BLaER1 (cell line): Measurements from ENCODE around the gene ADAMTS18.

Source experiments
- H3K27ac ChIP-seq: shearing (Covaris generic); formaldehyde crosslinking; 2 replicates; pipeline ENCODE4 v1.8.1; 2022
- H3K27me3 ChIP-seq: shearing (Covaris generic); formaldehyde crosslinking; 2 replicates; pipeline ENCODE4 v1.8.1; 2022
- H3K36me3 ChIP-seq: shearing (Covaris generic); formaldehyde crosslinking; 2 replicates; pipeline ENCODE4 v1.8.1; 2022
- H3K4me1 ChIP-seq: shearing (Covaris generic); formaldehyde crosslinking; 2 replicates; pipeline ENCODE4 v1.8.1; 2022
- H3K4me2 ChIP-seq: shearing (Covaris generic); formaldehyde crosslinking; 2 replicates; pipeline ENCODE4 v1.8.1; 2022
- H3K4me3 ChIP-seq: shearing (Covaris generic); formaldehyde crosslinking; 2 replicates; pipeline ENCODE4 v1.8.1; 2022
- H3K9ac ChIP-seq: shearing (Covaris generic); formaldehyde crosslinking; 2 replicates; pipeline ENCODE4 v1.8.1; 2022
- H3K9me3 ChIP-seq: shearing (Covaris generic); formaldehyde crosslinking; 2 replicates; pipeline ENCODE4 v1.8.1; 2022
- H4K20me1 ChIP-seq: shearing (Covaris generic); formaldehyde crosslinking; 2 replicates; pipeline ENCODE4 v1.8.1; 2022
- Cebpa-rat ChIP-seq: shearing (Covaris generic); IDR thresholded peaks from 2 replicates; pipeline ENCODE4 v1.8.1; 2022

Gene ADAMTS18

DNA sequence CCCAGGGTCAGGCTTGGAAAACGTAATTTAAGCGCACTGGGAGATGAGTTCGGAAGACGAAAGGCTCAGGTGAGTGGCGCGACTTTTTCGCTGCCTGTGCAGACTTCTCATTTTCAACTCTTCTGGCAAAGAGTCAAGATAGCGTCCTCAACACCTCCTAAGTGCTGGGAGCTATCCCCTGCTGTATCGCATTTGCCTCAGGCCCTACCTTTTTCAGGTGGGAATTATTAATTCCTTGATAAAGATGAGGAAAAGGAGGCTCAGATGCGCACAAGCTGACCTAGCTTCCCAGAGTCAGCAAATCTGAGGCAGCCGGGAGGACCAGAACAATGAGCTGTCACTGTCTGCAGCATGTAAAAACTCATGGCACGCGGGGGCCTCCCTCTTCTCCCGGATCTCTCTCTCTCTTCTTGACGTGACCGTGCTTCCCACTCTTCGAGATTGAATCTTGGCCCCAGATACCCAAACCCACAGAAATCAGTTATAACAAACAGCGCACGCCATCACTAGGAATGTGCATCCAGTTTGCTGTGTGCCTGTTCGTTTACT is 512 bp upstream of the ADAMTS18 start:
- H3K4me1 ChIP-seq: peaks cover 14% of the 10 kb centered on the region
- no peak overlapping the region for H3K9ac ChIP-seq
- H3K36me3 ChIP-seq: no peaks in the 10 kb centered on the region
- H4K20me1 ChIP-seq: no peaks in the 10 kb centered on the region
- H3K27me3 ChIP-seq: no peaks in the 10 kb centered on the region
- no peak for TF ChIP-seq Cebpa-rat
- H3K9me3 ChIP-seq: peaks cover 9% of the 10 kb centered on the region
- H3K4me3 ChIP-seq: no peak overlapping the region
- no peak overlapping the region for H3K27ac ChIP-seq
- H3K4me2 ChIP-seq: no peak overlapping the region

- no peaks in the 10 kb centered on the region for H3K27me3 ChIP-seq
- H3K4me3 ChIP-seq: no peak overlapping the region
- H3K9ac ChIP-seq: no peak overlapping the region
- no peak overlapping the region for H3K27ac ChIP-seq
- H3K36me3 ChIP-seq: no peaks in the 10 kb centered on the region
- peaks cover 9% of the 10 kb centered on the region for H3K9me3 ChIP-seq
- H3K4me1 ChIP-seq: peaks cover 7% of the 10 kb centered on the region
- TF ChIP-seq Cebpa-rat: no peak
- H3K4me2 ChIP-seq: no peak overlapping the region
- no peaks in the 10 kb centered on the region for H4K20me1 ChIP-seq
These were observed 758 bp downstream of the ADAMTS18 start for GRCh38 chr16:77434022-77434529.

DNA sequence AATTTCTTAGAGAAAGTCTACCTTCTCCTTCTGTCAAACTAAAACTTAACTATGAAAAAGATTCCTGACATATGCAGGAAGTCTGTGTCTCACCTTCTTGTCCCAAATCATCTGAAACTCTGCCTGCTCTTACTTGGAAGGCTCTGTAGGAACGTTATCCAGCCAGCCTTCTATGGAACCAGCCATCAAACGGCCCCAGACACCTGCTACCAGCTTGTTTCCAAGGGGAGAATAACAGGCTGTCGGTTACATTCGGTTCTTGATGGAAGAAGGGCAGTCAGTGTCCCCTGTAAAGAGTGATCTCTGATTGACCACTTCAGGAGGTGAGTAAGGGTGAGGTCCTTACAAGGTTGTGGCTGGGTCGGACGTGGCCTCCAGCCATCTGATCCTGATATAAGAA is 1.7 kb downstream of the ADAMTS18 start:
- no peaks in the 10 kb centered on the region for H3K4me1 ChIP-seq
- no peak overlapping the region for H3K9ac ChIP-seq
- TF ChIP-seq Cebpa-rat: no peak
- H3K27me3 ChIP-seq: no peaks in the 10 kb centered on the region
- H3K4me2 ChIP-seq: no peak overlapping the region
- H3K9me3 ChIP-seq: peaks cover 9% of the 10 kb centered on the region
- no peak overlapping the region for H3K27ac ChIP-seq
- no peaks in the 10 kb centered on the region for H3K36me3 ChIP-seq
- H3K4me3 ChIP-seq: no peak overlapping the region
- H4K20me1 ChIP-seq: no peaks in the 10 kb centered on the region

GRCh38 chr16:77432264-77432663 is 2.6 kb downstream of the ADAMTS18 start:
- no peaks in the 10 kb centered on the region for H4K20me1 ChIP-seq
- H3K27me3 ChIP-seq: no peaks in the 10 kb centered on the region
- no peak for TF ChIP-seq Cebpa-rat
- H3K4me1 ChIP-seq: no peaks in the 10 kb centered on the region
- no peak overlapping the region for H3K4me3 ChIP-seq
- no peak overlapping the region for H3K9ac ChIP-seq
- H3K36me3 ChIP-seq: no peaks in the 10 kb centered on the region
- no peak overlapping the region for H3K27ac ChIP-seq
- peaks cover 9% of the 10 kb centered on the region for H3K9me3 ChIP-seq
- H3K4me2 ChIP-seq: no peak overlapping the region

DNA sequence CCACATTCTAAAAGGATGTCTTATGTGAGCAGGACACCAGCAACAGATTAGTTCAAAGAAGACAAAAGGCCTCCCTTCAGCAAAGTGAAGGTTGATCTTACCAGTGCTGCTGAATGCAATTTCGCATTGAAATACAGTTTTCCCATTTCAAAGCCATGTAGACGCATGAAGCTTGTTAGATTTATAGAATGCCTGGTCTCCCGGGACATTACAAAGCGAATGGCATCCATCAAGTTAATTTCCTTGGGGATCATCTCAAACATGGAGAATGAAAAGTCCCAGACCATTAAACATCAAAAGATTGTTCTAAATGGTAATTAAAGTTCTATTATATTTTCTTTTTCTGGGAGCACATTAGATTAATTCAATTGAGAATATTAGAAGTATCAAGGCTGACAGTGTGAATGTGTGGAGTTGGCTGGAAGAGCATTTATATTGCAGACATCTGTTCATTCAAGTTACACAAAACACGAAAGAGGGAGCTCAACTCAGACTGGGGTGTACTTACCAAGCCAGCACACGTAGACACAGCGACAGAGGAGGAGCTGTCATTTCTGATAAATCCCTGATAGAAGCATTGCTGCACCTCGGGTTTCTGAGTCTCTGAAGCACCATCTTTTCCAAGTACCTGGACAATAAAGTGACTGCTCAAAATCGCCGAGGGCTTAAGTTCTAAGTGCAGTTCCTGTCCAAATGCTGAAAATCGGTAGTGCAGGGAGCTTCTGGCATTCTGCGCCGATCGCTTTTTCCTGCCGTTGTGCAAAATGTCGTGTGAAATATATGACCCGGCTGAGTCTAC is 3.8 kb downstream of the ADAMTS18 start:
- Histone ChIP-seq H3K27me3 (no peaks in the 10 kb centered on the region), H3K9ac (no peak overlapping the region), H3K4me1 (no peaks in the 10 kb centered on the region), H3K36me3 (no peaks in the 10 kb centered on the region), H3K4me3 (no peak overlapping the region), H3K27ac (no peak overlapping the region), H4K20me1 (no peaks in the 10 kb centered on the region), H3K4me2 (no peak overlapping the region), H3K9me3 (peaks cover 9% of the 10 kb centered on the region)
- TF ChIP-seq Cebpa-rat: no peak

GRCh38 chr16:77430360-77430759 is 4.5 kb downstream of the ADAMTS18 start:
- Histone ChIP-seq H3K9ac (no peak overlapping the region), H3K9me3 (peaks cover 9% of the 10 kb centered on the region), H3K36me3 (no peaks in the 10 kb centered on the region), H3K4me1 (no peaks in the 10 kb centered on the region), H3K27ac (no peak overlapping the region), H3K27me3 (no peaks in the 10 kb centered on the region), H3K4me2 (no peak overlapping the region), H3K4me3 (no peak overlapping the region), H4K20me1 (no peaks in the 10 kb centered on the region)
- no peak for TF ChIP-seq Cebpa-rat

DNA sequence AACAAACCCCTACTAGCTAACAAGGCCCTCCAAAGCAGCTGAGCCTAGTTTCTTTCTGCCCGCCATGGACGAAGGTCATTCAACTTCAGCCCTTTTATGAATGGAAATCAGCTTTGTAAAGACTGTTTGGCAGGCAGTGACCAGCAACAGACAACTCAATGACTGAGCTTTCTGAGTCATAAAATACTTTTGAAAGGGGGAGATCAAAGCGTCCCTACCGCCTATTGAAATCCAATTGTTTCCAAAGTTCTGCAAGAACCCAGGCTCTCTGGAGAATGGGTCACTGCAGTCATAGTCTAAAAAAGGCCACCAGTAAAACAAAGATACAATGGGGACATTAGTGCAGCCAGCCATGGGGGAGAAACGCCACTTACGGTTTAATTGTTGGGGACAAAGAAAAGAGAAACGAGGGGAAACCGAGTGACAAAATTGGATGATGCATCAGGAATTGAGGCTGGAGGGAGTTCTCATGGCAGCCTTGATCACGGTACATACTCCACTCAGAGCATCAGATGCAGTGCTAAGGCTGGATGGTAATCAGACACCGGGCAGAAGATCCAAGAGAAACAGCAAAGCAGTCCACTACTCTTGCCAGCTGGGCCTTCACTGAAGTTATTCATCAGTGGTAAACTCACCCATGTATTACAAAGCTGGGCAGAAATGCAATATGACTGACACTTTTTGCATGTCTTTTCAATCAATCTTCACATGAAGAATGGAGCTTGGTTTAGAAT is 9.8 kb downstream of the ADAMTS18 start:
- Histone ChIP-seq H3K9me3 (no peaks in the 10 kb centered on the region), H4K20me1 (no peaks in the 10 kb centered on the region), H3K4me1 (no peaks in the 10 kb centered on the region), H3K27ac (no peak overlapping the region), H3K4me2 (no peak overlapping the region), H3K36me3 (no peaks in the 10 kb centered on the region), H3K4me3 (no peak overlapping the region), H3K27me3 (no peaks in the 10 kb centered on the region), H3K9ac (no peak overlapping the region)
- TF ChIP-seq Cebpa-rat: no peak

DNA sequence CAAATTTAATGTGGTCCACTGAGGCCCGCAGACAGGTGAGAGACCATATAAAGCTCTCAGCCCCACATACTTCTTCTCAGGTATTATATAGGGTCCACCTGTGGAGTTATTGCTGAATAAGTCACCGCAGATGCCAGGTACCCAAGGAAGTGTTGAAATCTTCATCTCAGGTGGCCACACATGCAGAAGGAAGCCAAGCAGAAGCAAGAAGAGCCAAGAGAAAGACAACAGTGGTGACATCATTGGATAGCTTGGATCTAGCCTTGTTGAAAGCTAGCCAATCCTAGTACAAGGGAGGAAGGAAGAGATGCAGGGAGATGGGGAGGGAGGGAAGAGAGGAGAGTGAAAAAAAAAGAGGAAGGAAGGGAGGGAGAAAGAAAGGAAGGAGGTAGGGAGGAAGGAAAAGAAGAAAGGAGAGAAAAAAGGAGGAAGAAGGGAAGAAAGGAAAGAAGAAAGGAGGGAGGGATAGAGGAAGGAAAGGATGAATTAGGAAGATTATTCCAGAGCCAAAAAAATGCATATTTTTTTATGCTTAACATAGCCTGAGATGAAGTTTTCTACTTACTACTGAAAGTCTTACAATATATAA is 12.5 kb downstream of the ADAMTS18 start:
- Histone ChIP-seq H3K36me3 (no peaks in the 10 kb centered on the region), H3K27me3 (no peaks in the 10 kb centered on the region), H3K27ac (no peak overlapping the region), H3K4me3 (no peak overlapping the region), H3K9ac (no peak overlapping the region), H3K4me1 (no peaks in the 10 kb centered on the region), H3K9me3 (no peaks in the 10 kb centered on the region), H4K20me1 (no peaks in the 10 kb centered on the region), H3K4me2 (no peak overlapping the region)
- TF ChIP-seq Cebpa-rat: no peak

DNA sequence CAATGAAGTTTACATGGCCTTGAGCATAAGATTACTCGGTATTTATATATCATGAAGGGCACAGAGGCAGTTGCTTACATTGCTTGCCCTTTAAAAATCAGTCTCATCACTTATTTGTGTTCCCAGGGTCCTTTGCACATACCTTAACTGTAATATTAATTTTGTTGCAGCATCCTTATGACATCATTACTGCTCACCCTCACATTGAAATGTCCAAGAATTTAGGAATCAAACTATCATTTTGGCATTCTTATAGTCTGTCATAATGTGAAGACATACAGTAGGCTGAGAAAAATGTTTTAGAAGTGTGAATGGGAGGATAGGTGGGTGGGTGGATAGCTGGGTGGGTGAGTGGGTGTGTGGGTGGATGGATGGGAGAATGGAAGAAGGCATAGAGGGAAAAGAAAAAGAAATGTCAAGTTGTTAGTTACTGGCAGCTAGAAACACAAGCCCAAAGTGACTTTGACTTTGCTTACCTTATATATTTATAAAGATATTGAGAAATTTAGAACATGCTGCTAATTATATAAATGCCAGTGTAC is 17.8 kb downstream of the ADAMTS18 start:
- H3K9ac ChIP-seq: no peak overlapping the region
- TF ChIP-seq Cebpa-rat: no peak
- H3K9me3 ChIP-seq: peaks cover 6% of the 10 kb centered on the region; the same call in 1 of the 2 replicates
- no peak overlapping the region for H3K4me3 ChIP-seq
- H3K4me2 ChIP-seq: no peak overlapping the region
- no peaks in the 10 kb centered on the region for H3K27me3 ChIP-seq
- H3K4me1 ChIP-seq: no peaks in the 10 kb centered on the region
- no peaks in the 10 kb centered on the region for H4K20me1 ChIP-seq
- H3K36me3 ChIP-seq: no peaks in the 10 kb centered on the region
- no peak overlapping the region for H3K27ac ChIP-seq
